Caki2 (cell line): ENCODE results near the gene FKBP4. TPM values are rescaled to one million over a fixed set of nuclear protein-coding genes. Genes with fewer than 3 reads are reported as not detected.

Experiments
- DNase-seq: peaks from one replicate; pipeline ENCODE4 v3.0.0-alpha.2; 2015; ENCODE audit warnings: low read depth
- in situ Hi-C: cut with HindIII; loops from 2 replicates; pipeline ENCODE4 v1.10.0; 2016; ENCODE audit warnings: low sequenced_read_pairs, low pct_unique_long_range_greater_than_20kb, mixed read lengths
- total RNA-seq: library from RNA; depleted of rRNA; stranded (reverse); fragments of >200 nt; shearing (Covaris generic); gene quantifications from 2 replicates; pipeline ENCODE4 v1.2.3, GENCODE V29; 2014; ENCODE audit warnings: low replicate concordance; rRNA removed

Gene FKBP4
- total RNA-seq, 1 experiment from 2014 or later, result 77.6 TPM

- DNase-seq, result no peak
- in situ Hi-C loops, result no loop called here
These were observed 38.6 kb downstream of the FKBP4 start for GRCh38 chr12:2833327-2833726.

- DNase-seq, result no peak
- in situ Hi-C loops, result no loop called here
These were observed 39.0 kb downstream of the FKBP4 start for GRCh38 chr12:2833810-2834209.

- in situ Hi-C loops, result no loop called here
- DNase-seq, result no peak
These were observed 40.1 kb downstream of the FKBP4 start, which contains the start of gene NRIP2 for GRCh38 chr12:2834581-2835491. Gene NRIP2, minus strand, starts transcription at chr12:2835035. Its CDS starts 52 bp downstream, at chr12:2834983.

DNA sequence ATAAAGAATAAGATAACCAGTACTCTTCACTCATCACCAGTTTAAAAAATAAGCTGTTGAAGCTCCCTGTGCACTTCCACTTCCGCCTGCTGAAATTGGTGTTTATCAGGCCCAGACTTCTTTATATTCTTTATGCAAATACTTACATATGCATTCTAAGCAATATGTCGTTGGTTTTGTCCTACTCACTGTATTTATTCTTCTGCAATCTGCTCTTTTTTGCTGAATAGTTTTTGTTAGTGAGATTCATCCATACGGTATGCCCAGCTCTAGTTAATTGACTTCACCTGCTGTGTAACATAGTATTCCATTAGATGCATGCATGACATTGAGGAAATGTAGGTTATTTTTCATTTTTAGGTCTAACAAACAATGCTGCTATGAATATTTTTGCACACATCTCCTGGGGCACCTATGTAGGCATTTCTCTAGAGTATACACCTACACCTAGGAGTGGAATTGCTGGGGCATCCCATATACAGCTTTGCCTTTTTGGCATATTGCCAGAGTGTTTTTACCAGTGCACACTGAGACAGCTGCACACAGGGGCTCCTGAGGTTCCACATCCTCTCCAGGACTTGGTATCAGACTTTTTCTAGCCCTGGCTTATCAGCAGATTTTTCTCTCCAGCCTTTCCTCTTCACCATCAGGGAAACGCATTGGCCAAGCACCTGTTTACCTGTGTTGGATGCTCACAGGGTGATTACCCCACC is 41.1 kb downstream of the FKBP4 start:
- in situ Hi-C loops, result no loop called here
- DNase-seq, result no peak

DNA sequence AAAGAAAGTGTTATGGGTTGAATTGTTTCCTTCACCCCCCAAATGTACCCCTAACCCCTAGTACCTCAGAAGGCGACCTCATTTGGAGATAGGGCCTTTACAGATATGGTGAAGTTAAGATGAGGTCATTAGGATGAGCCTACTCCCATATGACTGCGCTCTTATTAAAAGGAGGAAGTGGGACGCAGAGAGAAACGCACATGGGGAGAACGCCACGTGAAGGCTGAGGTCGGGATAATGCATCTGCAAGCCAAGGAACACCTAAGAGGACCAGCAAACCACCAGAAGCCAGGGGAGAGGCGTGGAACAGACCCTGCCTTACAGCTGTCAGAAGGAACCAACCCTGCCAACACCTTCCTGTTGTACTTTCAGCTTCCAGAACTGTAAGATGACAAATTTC is 41.8 kb downstream of the FKBP4 start:
- DNase-seq, result no peak
- in situ Hi-C loops, result no loop called here

DNA sequence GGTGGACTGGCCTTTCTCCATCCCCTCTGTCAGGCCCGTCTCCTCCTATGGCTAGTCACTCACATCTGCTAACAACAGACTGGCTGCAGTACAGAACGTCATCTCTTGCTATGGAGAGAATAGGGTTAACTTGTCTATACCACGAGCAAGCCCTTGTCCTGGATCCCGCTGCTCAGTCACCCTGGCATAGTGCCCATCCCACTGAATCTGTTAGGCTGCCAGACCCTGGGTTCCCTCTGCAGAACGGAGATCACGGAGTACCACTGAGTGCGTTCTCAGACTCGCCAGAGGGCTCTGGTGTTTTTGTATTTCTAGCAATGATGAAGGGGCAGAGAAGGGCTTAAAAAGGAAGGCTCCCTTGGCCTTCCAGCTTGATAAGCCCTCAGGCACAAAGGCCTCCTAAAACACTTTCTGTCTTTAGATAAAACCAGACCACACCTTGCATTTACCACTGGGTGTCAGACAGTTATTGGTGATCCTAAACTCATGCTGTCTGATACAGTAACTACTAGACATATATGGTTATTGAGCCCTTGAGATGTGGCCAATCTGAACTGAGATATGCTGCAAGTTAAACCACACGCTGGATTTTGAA is 46.4 kb downstream of the FKBP4 start:
- DNase-seq, result no peak
- in situ Hi-C loops, result no loop called here

- no peak for DNase-seq
- in situ Hi-C loops, result no loop called here
These were observed 48.2 kb downstream of the FKBP4 start for GRCh38 chr12:2842948-2843347.

DNA sequence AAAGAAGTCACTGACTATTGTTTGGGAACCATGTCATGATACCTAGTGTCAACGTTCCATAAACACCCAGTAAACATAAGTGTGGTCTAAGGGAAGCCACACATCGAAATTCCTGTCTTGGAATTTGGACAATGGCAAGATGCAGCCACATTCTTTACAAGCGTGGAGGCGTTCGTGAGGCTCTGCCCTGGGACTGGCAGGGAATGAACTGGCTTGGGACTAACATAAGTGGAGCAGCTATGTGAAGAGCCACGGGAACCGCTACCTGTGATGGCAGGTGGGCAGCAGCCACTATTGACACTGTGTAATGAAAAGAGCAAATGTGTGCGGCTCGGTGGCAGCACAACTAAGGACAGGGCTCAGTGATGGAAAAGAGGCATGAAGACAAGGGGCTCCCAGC is 50.0 kb downstream of the FKBP4 start:
- DNase-seq, result no peak
- in situ Hi-C loops, result no loop called here

- DNase-seq, result no peak
- in situ Hi-C loops, result no loop called here
These were observed 50.5 kb downstream of the FKBP4 start for GRCh38 chr12:2845280-2845679.

- DNase-seq, result no peak
- in situ Hi-C loops, result no loop called here
These were observed 57.2 kb downstream of the FKBP4 start for GRCh38 chr12:2851931-2852330.

GRCh38 chr12:2853626-2854025 is 58.9 kb downstream of the FKBP4 start:
- in situ Hi-C loops, result no loop called here

More at GRCh38 chr12:2853626-2854025, 58.9 kb downstream of the FKBP4 start:
- peak; percentile 33 for DNase-seq

Other genes starting within 250 kb of the FKBP4 start
- 2.2 and 15.4 TPM in 2 replicates for gene ITFG2, start 17.7 kb downstream of the FKBP4 start, total RNA-seq
- not detected in 2 replicates for gene NRIP2, start 40.1 kb downstream of the FKBP4 start, total RNA-seq
- gene TEX52, start 62.1 kb downstream of the FKBP4 start, total RNA-seq, result not detected in 2 replicates
- gene FOXM1, start 82.2 kb downstream of the FKBP4 start, total RNA-seq, result 18.1 and 30.1 TPM in 2 replicates
- gene RHNO1, start 82.3 kb downstream of the FKBP4 start, total RNA-seq, result 32.1 and 54.9 TPM in 2 replicates
- 38.2 and 57.9 TPM in 2 replicates for gene TULP3, start 95.9 kb downstream of the FKBP4 start, total RNA-seq
- gene TEAD4, start 164.4 kb downstream of the FKBP4 start, total RNA-seq, result 17.2 and 32.7 TPM in 2 replicates